ENCODE measurements around the gene PDGFC.

DNA sequence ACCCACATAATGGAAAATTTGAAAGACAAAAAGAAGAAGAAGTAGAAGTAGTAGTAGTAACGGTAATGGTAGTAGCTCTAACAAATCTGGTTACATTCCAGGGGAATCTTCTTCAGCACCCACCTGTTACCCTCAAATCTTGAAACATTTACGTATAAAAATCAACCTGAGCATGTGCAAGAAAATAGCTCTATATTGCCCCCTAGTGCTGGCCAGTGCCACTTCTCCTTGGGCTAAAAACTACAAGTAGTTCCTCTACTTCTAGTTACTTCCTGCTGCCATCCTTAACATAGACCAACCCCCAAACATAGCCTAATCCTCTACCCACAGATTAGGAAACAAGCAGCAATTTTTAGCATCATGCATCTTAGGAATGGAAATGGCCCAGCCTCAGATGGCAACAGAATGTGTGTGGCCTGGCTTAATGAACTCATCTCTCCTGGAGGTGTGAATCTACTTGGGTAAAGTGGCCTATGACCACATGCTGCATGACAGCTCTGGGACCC, 3.1 kb downstream of the PDGFC start:
- TF ChIP-seq, protein P1, sequence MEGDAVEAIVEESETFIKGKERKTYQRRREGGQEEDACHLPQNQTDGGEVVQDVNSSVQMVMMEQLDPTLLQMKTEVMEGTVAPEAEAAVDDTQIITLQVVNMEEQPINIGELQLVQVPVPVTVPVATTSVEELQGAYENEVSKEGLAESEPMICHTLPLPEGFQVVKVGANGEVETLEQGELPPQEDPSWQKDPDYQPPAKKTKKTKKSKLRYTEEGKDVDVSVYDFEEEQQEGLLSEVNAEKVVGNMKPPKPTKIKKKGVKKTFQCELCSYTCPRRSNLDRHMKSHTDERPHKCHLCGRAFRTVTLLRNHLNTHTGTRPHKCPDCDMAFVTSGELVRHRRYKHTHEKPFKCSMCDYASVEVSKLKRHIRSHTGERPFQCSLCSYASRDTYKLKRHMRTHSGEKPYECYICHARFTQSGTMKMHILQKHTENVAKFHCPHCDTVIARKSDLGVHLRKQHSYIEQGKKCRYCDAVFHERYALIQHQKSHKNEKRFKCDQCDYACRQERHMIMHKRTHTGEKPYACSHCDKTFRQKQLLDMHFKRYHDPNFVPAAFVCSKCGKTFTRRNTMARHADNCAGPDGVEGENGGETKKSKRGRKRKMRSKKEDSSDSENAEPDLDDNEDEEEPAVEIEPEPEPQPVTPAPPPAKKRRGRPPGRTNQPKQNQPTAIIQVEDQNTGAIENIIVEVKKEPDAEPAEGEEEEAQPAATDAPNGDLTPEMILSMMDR (IDR thresholded peaks at IDR 0.05), result peak; percentile 65 to 80 (median 66)
- TF ChIP-seq POLR2A (IDR thresholded peaks at IDR 0.05), result no peak
